GM13976 (cell line): ENCODE measurements around the gene INPP5J.

Experiments
- DNase-seq: peaks from one replicate; pipeline ENCODE4 v3.0.0; 2012; ENCODE audit warnings: low spot score
- in situ Hi-C: fragments of 300-500 bp; cut with MboI; formaldehyde crosslinking; loops from one replicate; pipeline ENCODE4 v1.12.0; 2022; ENCODE audit warnings: low sequenced_read_pairs, mixed read lengths, inconsistent platforms; ENCODE audit not compliant: unreplicated experiment
- TF ChIP-seq, protein P1 (sequence below): IDR thresholded peaks from 2 replicates; pipeline ENCODE4 v1.5.1; 2012; ENCODE audit warnings: borderline replicate concordance, mild to moderate bottlenecking; ENCODE audit not compliant: insufficient read depth; ENCODE audit errors: extremely low read depth, missing control alignments, control extremely low read depth

INPP5J gene

DNA sequence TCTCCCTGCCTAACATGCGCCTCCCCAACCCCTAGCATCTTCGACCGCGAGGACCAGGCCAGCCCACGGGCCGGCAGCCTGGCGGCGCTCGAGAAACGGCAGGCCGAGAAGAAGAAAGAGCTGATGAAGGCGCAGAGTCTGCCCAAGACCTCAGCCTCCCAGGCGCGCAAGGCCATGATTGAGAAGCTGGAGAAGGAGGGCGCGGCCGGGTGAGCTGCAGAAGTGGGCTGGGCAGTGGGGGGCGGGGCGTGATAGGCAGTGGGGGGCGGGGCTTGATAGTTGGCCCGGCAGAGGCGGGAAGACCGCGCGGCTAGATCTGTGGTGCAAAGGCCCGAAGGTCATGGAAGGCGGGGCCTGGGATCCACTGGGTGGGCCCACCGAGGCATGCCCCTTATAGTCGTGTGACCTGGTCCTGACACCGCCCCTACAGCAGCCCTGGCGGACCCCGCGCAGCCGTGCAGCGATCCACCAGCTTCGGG lies 24.1 kb upstream of the INPP5J start:
- in situ Hi-C loops, result no loop called here
- TF ChIP-seq, protein P1, sequence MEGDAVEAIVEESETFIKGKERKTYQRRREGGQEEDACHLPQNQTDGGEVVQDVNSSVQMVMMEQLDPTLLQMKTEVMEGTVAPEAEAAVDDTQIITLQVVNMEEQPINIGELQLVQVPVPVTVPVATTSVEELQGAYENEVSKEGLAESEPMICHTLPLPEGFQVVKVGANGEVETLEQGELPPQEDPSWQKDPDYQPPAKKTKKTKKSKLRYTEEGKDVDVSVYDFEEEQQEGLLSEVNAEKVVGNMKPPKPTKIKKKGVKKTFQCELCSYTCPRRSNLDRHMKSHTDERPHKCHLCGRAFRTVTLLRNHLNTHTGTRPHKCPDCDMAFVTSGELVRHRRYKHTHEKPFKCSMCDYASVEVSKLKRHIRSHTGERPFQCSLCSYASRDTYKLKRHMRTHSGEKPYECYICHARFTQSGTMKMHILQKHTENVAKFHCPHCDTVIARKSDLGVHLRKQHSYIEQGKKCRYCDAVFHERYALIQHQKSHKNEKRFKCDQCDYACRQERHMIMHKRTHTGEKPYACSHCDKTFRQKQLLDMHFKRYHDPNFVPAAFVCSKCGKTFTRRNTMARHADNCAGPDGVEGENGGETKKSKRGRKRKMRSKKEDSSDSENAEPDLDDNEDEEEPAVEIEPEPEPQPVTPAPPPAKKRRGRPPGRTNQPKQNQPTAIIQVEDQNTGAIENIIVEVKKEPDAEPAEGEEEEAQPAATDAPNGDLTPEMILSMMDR, result no peak
- DNase-seq, result no peak

DNA sequence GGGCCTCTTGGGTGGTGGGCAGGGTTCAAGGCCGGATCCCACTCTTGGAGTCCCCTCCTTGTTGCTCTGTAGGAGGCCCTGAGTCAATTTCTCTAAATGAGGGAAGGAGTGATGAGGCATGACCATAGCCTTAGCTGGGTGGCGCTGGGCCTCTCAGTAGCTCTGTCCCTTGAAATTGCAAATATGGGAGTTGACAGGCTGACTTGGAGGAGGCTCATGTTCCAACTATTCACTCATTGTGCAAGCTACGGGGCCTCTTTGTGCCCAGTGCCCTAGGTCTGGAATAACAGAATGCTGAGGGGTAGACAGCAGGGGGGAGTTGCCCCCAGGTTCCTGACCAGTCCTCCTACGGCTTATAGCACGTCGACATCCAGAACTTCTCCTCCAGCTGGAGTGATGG lies 23.4 kb upstream of the INPP5J start:
- TF ChIP-seq, protein P1, result no peak
- DNase-seq, result no peak
- in situ Hi-C loops, result no loop called here

DNA sequence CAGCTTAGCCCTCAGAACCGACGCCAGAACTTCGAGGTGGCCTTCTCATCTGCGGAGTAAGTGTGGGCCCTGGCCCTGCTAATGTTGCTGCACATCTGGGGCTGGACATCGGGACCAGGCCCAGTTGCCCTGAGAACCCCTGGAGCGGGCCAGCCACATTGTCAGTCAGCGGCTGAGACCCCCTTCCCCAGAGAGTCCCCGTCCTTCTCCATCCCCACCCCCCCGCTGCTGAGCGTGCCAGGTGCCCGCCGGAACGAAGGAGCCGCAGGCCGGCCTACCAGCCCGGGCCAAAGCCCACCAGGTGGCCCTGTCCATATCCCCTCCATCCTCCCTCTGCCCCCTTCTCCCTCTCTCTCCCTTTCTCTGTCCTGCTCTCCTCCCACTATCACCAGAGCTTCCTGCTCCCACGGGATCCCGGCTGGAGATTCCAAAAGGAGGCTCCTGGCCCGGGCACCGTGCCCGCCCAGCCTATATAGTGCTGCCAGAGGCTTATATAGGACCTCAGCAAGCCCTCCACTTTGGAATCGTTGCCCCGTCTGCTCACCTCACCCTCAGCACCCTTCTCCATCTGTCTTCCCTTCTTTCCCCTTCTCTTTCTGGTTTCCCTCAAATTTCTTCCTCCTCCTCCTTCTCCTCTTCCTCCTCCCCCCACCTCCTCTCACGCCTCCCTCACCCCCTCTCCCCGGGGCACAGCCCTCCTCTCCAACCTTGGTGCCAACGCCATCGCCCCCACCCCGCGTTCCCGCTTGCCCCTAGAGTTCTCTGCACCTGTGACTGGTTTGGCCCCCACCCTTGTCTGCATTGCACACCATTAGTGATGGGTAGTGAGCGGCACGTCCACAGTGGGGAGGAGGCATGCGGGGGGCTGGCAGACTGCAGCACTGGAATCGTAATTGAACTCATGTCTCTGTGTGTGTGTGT lies 22.7 kb upstream of the INPP5J start:
- DNase-seq, result no peak
- TF ChIP-seq, protein P1, result no peak
- in situ Hi-C loops, result no loop called here

DNA sequence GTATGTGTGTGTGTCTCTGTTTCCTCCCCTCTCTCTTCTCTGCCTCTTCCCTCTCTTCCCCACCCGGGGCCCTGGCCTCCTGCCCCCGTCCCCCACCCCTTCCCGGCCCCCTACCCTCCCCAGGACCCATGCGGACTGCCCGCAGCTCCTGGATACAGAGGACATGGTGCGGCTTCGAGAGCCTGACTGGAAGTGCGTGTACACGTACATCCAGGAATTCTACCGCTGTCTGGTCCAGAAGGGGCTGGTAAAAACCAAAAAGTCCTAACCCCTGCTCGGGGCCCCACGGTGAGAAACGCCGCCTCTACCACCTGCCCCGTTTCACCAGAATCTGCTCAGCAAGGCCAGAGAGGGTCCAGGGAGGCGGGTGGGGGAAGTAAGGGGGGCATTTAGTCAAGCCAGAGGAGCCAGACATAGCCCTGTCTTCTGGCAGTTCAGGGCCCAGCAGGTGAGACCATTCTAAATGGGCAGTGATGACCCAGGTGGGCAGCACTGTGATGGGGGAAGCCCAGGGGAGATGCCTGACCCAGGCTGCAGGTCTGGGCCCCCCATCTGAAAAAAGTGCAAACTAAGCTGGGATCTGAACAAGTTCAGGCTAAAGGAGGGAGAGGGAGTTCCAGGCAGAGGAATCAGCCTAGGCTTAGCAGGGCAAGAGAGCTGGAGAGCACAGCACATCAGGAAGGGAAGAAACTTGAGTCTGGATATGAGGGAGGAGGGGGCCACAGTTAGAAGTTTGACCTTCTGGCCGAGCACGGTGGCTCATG lies 21.8 kb upstream of the INPP5J start:
- TF ChIP-seq, protein P1, result no peak
- no peak for DNase-seq
- in situ Hi-C loops, result no loop called here

DNA sequence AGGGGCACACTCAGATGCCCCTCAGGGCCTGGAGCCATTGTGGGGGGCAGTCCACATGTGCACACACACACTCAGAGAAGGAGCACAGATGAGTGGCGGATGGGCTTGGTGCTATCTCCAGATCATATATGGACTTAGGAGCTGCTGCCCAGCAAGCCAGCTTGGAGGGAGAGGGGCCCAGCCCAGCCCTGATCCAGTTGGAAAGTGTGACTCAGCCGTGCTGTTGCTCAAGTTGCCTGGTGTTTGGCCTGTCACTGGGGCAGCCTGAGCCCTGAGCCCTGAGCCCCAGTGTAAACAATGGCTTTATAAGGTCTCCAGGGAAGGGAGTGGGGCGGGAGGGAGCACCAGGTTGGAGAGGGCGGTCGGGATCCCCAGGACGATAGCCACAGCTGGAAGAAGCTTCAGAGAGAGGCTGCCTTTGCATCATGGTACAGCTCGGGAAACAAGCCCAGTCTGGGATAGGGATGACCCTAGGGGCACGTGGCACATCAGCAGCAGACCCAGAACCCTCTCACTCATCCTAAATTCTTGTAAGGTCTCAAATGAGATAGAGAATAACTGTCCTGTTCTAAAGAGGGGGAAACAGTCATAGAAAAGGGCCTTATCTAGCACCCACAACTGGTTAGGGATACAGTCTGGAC lies 20.2 kb upstream of the INPP5J start:
- in situ Hi-C loops, result no loop called here
- no peak for DNase-seq
- TF ChIP-seq, protein P1, result no peak

DNA sequence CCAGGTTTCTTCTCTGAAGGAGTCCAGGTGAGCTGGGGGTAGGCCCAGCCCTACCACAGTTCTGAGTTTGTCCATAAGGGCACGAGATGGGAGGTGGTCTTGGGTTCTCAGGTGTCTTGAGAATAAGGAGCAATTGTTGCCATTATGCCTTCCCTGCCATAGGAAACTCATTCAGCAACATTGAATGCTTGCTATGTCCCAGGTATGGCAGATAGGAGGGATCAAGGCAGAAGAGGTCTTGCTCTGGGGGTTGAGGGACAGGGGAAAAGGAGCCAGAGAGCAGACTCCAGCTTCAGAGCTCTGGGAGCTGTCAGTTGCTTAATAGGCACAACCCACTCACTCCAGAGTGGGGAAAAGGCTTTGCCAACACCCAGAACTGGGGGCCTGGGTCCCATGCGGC lies 19.7 kb upstream of the INPP5J start:
- in situ Hi-C loops, result no loop called here
- DNase-seq, result no peak
- TF ChIP-seq, protein P1, result no peak
